ENCODE results near the gene C9.

Gene C9

DNA sequence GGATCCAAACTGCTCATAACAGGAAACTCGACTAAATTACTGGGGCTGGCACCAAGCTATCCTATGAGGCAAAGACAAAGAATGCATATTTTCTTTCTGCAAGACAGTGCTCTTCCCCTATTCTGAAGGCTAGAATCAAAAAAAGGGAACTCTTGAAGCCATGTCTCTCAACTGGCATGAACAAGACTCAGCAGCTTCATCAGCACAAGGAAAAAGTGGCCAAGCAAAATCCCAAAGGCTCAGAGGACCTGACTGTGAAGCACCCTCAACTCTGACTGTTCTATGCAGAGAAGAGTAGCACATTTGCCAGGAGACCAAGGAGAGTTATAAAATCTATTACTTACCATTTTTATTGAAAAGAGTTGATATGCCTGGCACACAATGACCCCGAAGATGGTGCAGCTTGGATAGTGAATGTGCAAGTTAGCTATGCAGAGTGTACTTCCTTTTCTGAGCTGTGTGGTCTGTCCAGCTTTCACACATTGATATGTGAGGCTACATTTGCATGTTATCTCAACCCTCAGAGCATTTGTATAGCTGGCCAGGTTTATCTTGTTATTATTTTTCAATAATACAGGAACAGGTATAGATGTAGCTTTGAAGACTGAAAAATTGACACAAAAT is 94.0 kb downstream of the C9 start:
- Histone ChIP-seq H3K4me3 (peak overlapping the region in 1 of 10 experiments; percentile 0; a peak in 1 of 20 replicates), H3K9ac (no peak overlapping the region), H3K9me3 (replicated peaks in 1 of 11) (peaks cover 0 to 10% (median 0%) of the 10 kb centered on the region in 11 experiments; a peak in 2 of 22 replicates), H3K27me3 (no peaks in the 10 kb centered on the region), H3K36me3 (no peaks in the 10 kb centered on the region), H3K4me1 (peaks cover 7 to 84% (median 25%) of the 10 kb centered on the region in 10 experiments; a peak in 19 of 20 replicates), H4K20me1 (no peaks in the 10 kb centered on the region), H3K27ac (peak overlapping the region in 4 of 11 experiments; percentile 18 to 39 (median 31); a peak in 6 of 22 replicates), H3K4me2 (peak overlapping the region in 4 of 11 experiments; percentile 20 to 94 (median 66); a peak in 6 of 22 replicates)
- no peak for TF ChIP-seq Cebpa-rat (IDR thresholded peaks at IDR 0.05)

DNA sequence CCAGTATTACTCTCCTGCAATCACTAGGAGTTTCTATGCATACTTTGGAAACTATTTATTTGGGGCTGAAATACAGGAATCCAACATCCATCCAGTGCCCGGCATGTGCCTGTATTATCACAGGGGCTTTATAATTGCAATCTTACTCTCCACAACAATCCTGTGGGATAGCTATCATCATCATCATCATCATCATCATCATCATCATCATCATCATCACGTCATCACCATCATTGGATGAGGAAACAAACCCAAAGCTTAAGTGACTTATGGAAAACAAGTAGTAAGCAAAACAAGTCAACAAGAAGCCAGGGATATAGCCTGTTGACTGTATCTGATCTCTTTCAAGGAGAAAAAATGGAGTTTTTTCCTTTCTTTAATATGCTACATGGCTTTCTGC is 97.1 kb downstream of the C9 start:
- no peak for TF ChIP-seq Cebpa-rat (IDR thresholded peaks at IDR 0.05)
- no peak overlapping the region for H3K27ac ChIP-seq
- no peak overlapping the region for H3K9ac ChIP-seq
- no peaks in the 10 kb centered on the region for H3K27me3 ChIP-seq
- no peaks in the 10 kb centered on the region for H3K9me3 ChIP-seq (replicated peaks in 1 of 11)
- peaks cover 0 to 83% (median 7%) of the 10 kb centered on the region in 10 experiments; a peak in 10 of 20 replicates for H3K4me1 ChIP-seq
- H3K36me3 ChIP-seq, result no peaks in the 10 kb centered on the region
- H3K4me2 ChIP-seq, result peak overlapping the region in 3 of 11 experiments; percentile 80 to 82 (median 81); a peak in 7 of 22 replicates
- H3K4me3 ChIP-seq, result no peak overlapping the region
- H4K20me1 ChIP-seq, result no peaks in the 10 kb centered on the region

DNA sequence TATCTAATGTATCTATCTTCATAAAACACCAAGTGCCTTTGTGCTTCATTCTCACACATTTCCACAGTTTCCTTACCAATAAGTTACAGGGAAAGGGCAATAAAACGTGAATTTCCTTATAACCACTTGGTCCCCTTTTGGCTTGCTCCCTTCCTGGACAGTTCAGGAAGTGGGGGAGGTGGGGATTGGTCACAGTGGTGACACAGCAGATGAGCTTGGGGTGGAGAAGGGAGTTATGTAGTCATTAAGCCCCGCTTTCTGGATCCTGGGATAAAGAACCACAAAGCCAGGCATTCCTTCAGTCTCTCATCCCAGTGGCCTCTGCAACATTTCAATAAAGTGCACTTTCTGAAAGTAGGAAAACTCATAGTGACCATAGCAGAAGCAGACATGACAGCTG is 97.9 kb downstream of the C9 start:
- peak overlapping the region in 5 of 11 experiments; percentile 59 to 82 (median 80); a peak in 10 of 22 replicates for H3K4me2 ChIP-seq
- H3K4me1 ChIP-seq, result peaks cover 0 to 76% (median 7%) of the 10 kb centered on the region in 10 experiments; a peak in 10 of 20 replicates
- no peaks in the 10 kb centered on the region for H3K9me3 ChIP-seq (replicated peaks in 1 of 11)
- H3K4me3 ChIP-seq, result no peak overlapping the region
- H4K20me1 ChIP-seq, result no peaks in the 10 kb centered on the region
- no peak overlapping the region for H3K9ac ChIP-seq
- no peaks in the 10 kb centered on the region for H3K27me3 ChIP-seq
- no peaks in the 10 kb centered on the region for H3K36me3 ChIP-seq
- H3K27ac ChIP-seq, result 0 out of 22 replicates have a peak overlapping the region, but pooled peaks of 1 of the 11 experiments have one; percentile 4
- no peak for TF ChIP-seq Cebpa-rat (IDR thresholded peaks at IDR 0.05)

DNA sequence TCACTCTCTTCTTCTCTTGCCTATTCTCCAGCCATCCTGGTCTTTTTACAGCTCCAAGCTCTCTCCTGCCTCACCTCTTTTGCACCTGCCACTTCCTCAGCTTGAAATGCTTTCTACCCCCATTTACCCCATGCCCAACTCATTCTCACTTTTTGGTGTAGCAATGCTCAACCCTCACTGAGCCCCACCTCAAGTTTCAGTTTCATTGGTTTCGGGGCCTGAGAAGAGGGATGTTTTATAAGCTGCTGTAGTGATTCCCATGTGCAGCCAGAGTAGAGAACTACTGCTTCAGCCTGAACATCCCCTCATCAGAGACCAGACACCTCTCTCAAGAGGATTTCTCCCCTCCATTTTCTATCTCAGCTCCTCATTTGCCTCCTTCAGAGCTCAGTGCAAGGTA is 99.8 kb downstream of the C9 start:
- no peaks in the 10 kb centered on the region for H4K20me1 ChIP-seq
- peak overlapping the region in 2 of 11 experiments; percentile 1 to 11; a peak in 1 of 22 replicates for H3K4me2 ChIP-seq
- no peaks in the 10 kb centered on the region for H3K27me3 ChIP-seq
- no peaks in the 10 kb centered on the region for H3K36me3 ChIP-seq
- no peak for TF ChIP-seq Cebpa-rat (IDR thresholded peaks at IDR 0.05)
- H3K9me3 ChIP-seq (replicated peaks in 1 of 11), result no peaks in the 10 kb centered on the region
- no peak overlapping the region for H3K27ac ChIP-seq
- H3K9ac ChIP-seq, result no peak overlapping the region
- H3K4me3 ChIP-seq, result no peak overlapping the region
- H3K4me1 ChIP-seq, result peaks cover 0 to 58% (median 3%) of the 10 kb centered on the region in 10 experiments; a peak in 10 of 20 replicates

DNA sequence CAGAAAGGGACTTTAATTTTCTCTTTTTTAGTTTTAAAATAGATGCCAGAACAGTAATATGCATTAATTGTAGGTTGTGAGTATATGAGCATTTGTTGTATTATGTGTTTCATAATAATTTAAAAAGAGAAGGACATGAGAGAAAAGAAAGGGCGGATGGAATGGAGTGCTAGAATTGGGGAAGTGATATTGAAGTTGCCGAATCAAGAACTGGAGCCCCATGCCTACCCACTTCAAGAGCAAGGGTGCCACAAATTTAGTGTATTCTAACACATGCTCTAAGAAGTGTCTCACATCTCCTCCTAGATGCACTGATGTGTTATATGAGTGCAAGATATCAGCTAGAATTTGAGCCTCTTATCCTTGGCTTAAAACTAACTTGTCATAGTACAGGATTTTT is 101.3 kb downstream of the C9 start:
- Histone ChIP-seq H3K36me3 (no peaks in the 10 kb centered on the region), H3K27ac (no peak overlapping the region), H3K27me3 (no peaks in the 10 kb centered on the region), H4K20me1 (no peaks in the 10 kb centered on the region), H3K9me3 (replicated peaks in 1 of 11) (no peaks in the 10 kb centered on the region), H3K9ac (no peak overlapping the region), H3K4me1 (peaks cover 0 to 43% (median 3%) of the 10 kb centered on the region in 10 experiments; a peak in 10 of 20 replicates), H3K4me2 (peak overlapping the region in 3 of 11 experiments; percentile 1 to 59 (median 33); a peak in 4 of 22 replicates), H3K4me3 (no peak overlapping the region)
- TF ChIP-seq Cebpa-rat (IDR thresholded peaks at IDR 0.05), result no peak

DNA sequence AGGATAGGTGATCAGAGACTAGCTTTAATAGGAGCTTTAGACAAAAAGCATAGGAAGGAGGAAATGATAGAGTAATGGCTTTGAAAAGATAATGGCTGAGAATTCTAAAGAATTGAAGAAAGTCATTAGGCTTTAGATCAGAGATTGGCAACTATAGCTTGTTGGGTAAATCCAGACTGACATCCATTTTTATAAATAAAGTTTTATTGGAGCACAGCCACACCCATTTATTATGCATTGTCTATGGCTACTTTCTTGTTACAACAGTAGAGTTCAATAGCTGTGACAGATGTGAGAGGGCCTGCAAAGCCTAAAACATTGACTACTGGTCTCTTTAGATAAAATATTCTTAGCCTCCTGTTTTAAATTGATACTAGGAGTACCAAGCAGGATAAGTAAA is 104.2 kb downstream of the C9 start:
- no peak overlapping the region for H3K27ac ChIP-seq
- no peak overlapping the region for H3K9ac ChIP-seq
- no peak overlapping the region for H3K4me3 ChIP-seq
- H3K9me3 ChIP-seq (replicated peaks in 1 of 11), result no peaks in the 10 kb centered on the region
- no peaks in the 10 kb centered on the region for H4K20me1 ChIP-seq
- no peaks in the 10 kb centered on the region for H3K27me3 ChIP-seq
- peaks cover 0 to 48% (median 0%) of the 10 kb centered on the region in 10 experiments; a peak in 6 of 20 replicates for H3K4me1 ChIP-seq
- no peaks in the 10 kb centered on the region for H3K36me3 ChIP-seq
- no peak for TF ChIP-seq Cebpa-rat (IDR thresholded peaks at IDR 0.05)
- no peak overlapping the region for H3K4me2 ChIP-seq

DNA sequence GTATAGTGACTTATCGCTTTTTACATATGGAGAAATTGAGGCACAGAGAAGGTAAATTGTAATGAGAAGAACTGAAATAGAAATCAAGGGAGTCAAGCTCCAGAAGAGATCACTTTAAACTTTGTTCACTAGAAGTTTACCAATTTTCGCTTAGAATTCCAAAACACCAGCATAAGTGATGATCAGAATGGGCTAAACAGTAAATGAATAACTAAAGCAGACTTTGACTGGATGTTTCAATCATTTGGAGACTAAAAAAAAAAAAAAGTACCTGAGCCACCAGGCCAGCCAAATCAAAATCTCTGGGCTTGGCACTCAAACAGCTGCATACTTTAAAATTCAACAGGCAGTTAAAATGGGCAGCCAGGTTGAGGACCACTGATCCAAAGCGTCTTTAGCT is 106.7 kb downstream of the C9 start:
- Histone ChIP-seq H3K4me1 (peaks cover 0 to 37% (median 0%) of the 10 kb centered on the region in 10 experiments; a peak in 6 of 20 replicates), H3K9me3 (replicated peaks in 1 of 11) (no peaks in the 10 kb centered on the region), H3K27me3 (no peaks in the 10 kb centered on the region), H3K4me3 (no peak overlapping the region), H3K9ac (no peak overlapping the region), H3K27ac (no peak overlapping the region), H3K4me2 (no peak overlapping the region), H3K36me3 (no peaks in the 10 kb centered on the region), H4K20me1 (no peaks in the 10 kb centered on the region)
- TF ChIP-seq Cebpa-rat (IDR thresholded peaks at IDR 0.05), result no peak

DNA sequence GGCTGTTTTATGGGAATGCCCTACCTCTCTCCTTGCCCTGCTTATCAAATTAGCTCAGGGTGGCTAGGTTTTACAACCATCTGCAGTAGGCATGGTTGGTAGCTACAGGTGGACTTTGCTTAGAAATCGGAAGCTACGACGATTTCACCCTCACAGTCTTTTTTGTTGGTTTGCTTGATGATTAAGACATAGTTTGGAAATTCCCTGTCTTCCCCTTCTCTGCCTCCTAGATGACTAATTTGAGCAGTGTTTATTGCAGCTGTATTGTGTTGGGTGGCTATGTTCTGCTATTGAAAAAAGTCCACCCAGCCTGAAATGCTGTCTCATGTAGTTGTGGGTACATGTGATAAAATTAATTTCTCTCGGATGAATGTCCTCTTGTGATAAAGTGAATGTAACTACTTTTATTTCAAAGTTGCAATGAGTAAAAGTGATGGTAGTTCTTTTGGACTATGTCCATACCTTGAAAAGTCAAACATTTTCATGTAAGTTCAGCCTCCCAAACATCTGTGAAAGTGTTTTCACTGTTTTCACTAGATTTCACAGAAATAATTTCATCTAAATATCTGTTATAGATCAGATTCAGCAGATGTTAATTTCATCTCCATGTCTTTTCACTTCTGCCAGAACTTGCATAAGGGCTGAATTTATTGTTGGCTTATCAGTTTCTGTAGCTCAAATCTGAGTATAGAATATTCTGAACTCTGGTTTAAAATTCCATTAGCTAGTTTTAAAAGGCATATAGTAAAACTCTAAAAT is 107.6 kb downstream of the C9 start:
- Histone ChIP-seq H3K27ac (peak overlapping the region in 2 of 11 experiments; percentile 48 to 58; a peak in 4 of 22 replicates), H3K27me3 (no peaks in the 10 kb centered on the region), H3K36me3 (no peaks in the 10 kb centered on the region), H3K9ac (no peak overlapping the region), H4K20me1 (no peaks in the 10 kb centered on the region), H3K4me2 (peak overlapping the region in 3 of 11 experiments; percentile 32 to 80 (median 77); a peak in 6 of 22 replicates), H3K4me1 (peaks cover 0 to 35% (median 0%) of the 10 kb centered on the region in 10 experiments; a peak in 6 of 20 replicates), H3K9me3 (replicated peaks in 1 of 11) (no peaks in the 10 kb centered on the region), H3K4me3 (no peak overlapping the region)
- no peak for TF ChIP-seq Cebpa-rat (IDR thresholded peaks at IDR 0.05)

DNA sequence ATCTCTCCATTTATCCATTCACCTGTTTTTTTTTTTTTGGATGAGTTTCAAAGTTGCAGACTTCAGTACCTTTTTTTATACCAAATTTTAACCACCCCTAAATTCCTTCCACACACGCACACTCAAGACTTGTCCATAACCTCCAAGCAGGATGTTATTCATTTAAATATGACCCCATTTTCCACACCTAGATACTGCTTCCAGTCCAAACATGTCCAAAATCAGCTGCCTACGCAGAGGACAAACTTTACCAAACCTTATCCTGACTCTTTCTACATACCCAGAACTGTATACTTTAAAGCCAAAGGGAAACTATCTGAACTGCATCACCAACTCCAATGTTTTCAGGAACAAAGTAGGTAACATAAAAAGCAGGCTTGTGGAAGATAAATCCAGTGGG is 108.9 kb downstream of the C9 start:
- peaks cover 0 to 35% (median 0%) of the 10 kb centered on the region in 10 experiments; a peak in 6 of 20 replicates for H3K4me1 ChIP-seq
- H3K4me2 ChIP-seq, result peak overlapping the region in 2 of 11 experiments; percentile 77 to 80; a peak in 5 of 22 replicates
- H3K9ac ChIP-seq, result no peak overlapping the region
- no peak for TF ChIP-seq Cebpa-rat (IDR thresholded peaks at IDR 0.05)
- H4K20me1 ChIP-seq, result no peaks in the 10 kb centered on the region
- H3K27me3 ChIP-seq, result no peaks in the 10 kb centered on the region
- H3K9me3 ChIP-seq (replicated peaks in 1 of 11), result peaks cover 2 to 12% (median 3%) of the 10 kb centered on the region in 11 experiments; a peak in 20 of 22 replicates
- no peak overlapping the region for H3K27ac ChIP-seq
- no peak overlapping the region for H3K4me3 ChIP-seq
- peaks cover 0 to 4% (median 0%) of the 10 kb centered on the region in 11 experiments; a peak in 4 of 22 replicates for H3K36me3 ChIP-seq
